GM18867 (cell line): ENCODE results near the gene TBC1D2B.

Experiments used
- ATAC-seq: cut with Tn5 transposase; IDR thresholded peaks from one replicate; pipeline ENCODE4 v1.9.1; 2021; ENCODE audit warnings: mild to moderate bottlenecking, moderate library complexity; ENCODE audit not compliant: unreplicated experiment

Gene TBC1D2B

GRCh38 chr15:78098131-78098755 lies 20.7 kb upstream of the TBC1D2B start:
- ATAC-seq, result no peak

GRCh38 chr15:78097667-78098066 lies 20.2 kb upstream of the TBC1D2B start:
- ATAC-seq, result no peak

GRCh38 chr15:78093242-78094020 lies 15.9 kb upstream of the TBC1D2B start:
- no peak for ATAC-seq

- no peak for ATAC-seq
Measured at GRCh38 chr15:78092261-78093041, 14.9 kb upstream of the TBC1D2B start, which contains the start of gene SH2D7. Gene SH2D7 (plus strand): TSS chr15:78092561. CDS start chr15:78092585, 24 bp downstream.

GRCh38 chr15:78090422-78091063 lies 13.0 kb upstream of the TBC1D2B start:
- ATAC-seq, result no peak

- no peak for ATAC-seq
Measured at GRCh38 chr15:78088773-78089080, 11.2 kb upstream of the TBC1D2B start.

GRCh38 chr15:78087951-78088772 lies 10.7 kb upstream of the TBC1D2B start:
- peak; percentile 70 for ATAC-seq

GRCh38 chr15:78085928-78086327 lies 8.4 kb upstream of the TBC1D2B start:
- ATAC-seq, result no peak

- ATAC-seq, result no peak
Measured at GRCh38 chr15:78084449-78084750, 6.9 kb upstream of the TBC1D2B start.

- peak; percentile 65 for ATAC-seq
Measured at GRCh38 chr15:78083687-78084448, 6.4 kb upstream of the TBC1D2B start.

- ATAC-seq, result no peak
Measured at GRCh38 chr15:78083186-78083585, 5.7 kb upstream of the TBC1D2B start.

- ATAC-seq, result no peak
Measured at GRCh38 chr15:78082743-78083110, 5.2 kb upstream of the TBC1D2B start.

GRCh38 chr15:78082106-78082742 lies 4.7 kb upstream of the TBC1D2B start:
- ATAC-seq, result no peak

- no peak for ATAC-seq
Measured at GRCh38 chr15:78080088-78080460, 2.6 kb upstream of the TBC1D2B start.

- no peak for ATAC-seq
Measured at GRCh38 chr15:78079298-78080087, 2.0 kb upstream of the TBC1D2B start.

GRCh38 chr15:78077871-78078210 lies 330 bp upstream of the TBC1D2B start:
- no peak for ATAC-seq

- no peak for ATAC-seq
Measured at GRCh38 chr15:78076231-78077052, 1.1 kb downstream of the TBC1D2B start.
